NCI-H2171 treated with DMSO at 0.1 percent for 48 hours (cell line): Measurements from ENCODE around the gene DENND10.
"Not testable (repeated sequence)": the region's sequence is repeated elsewhere in the genome, so short reads cannot be mapped to it uniquely, and the experiment has no call there.

ENCODE experiments used
- DNase-seq: peaks from one replicate; lab custom pipeline; 2025; lab: John Stamatoyannopoulos, UW

Gene DENND10

GRCh38 chr10:119132521-119133345 lies 28.8 kb downstream of the DENND10 start:
- no peak for DNase-seq

- no peak for DNase-seq
These were observed 30.0 kb downstream of the DENND10 start for GRCh38 chr10:119133949-119134348.

DNA sequence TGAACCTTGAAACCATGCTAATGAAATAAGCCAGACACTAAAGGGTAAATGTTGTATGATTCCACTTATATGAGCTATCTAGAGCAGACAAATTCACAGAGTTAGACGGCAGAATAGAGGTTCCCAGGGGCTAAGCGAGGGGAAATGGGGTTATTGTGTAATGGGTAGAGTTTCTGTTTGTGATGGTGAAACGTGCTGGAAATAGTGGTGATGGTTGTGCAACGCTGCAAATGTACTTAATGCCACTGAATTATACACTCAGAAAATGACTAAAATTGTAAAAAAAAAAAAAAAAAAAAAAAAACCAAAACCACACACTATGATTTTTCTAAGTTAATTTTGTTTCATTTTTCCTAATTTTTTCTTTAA lies 31.6 kb downstream of the DENND10 start:
- DNase-seq = no peak

DNA sequence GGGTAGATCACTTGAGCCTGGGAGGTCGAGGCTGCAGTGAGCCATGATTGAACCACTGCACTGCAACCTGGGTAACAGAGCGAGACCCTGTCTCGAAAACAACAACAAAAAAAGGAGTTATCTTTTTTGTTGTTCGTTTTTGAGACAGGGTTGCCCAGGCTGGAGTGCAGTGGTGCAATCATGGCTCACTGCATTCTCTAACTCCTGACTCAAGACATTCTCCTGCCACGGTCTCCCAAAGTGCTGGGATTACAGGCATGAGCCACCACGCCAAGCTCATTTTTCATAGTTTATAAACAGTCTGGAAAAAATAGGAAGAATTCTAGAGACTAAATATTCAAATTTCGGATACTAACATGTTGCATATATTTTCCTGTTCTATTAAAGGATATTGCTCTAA lies 32.2 kb downstream of the DENND10 start:
- no peak for DNase-seq

DNA sequence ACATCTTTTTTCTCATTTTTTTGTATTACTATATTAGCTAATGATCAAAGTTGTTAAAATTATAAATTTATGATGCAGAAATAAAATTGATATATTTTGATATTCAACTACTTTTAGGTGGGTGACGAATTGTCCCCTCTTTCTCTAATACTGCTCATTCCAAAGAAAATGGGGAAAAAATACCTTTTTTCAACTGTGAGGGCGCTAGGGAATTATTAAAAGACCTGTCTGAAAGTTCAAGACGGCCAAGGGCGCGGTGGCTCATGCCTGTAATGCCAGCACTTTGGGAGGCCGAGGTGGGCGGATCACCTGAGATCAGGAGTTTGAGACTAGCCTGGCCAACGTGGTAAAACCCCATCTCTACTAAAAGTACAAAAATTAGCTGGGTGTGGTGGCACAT lies 34.0 kb downstream of the DENND10 start:
- DNase-seq = not testable (repeated sequence)

GRCh38 chr10:119138346-119139306 lies 34.7 kb downstream of the DENND10 start:
- no peak for DNase-seq

DNA sequence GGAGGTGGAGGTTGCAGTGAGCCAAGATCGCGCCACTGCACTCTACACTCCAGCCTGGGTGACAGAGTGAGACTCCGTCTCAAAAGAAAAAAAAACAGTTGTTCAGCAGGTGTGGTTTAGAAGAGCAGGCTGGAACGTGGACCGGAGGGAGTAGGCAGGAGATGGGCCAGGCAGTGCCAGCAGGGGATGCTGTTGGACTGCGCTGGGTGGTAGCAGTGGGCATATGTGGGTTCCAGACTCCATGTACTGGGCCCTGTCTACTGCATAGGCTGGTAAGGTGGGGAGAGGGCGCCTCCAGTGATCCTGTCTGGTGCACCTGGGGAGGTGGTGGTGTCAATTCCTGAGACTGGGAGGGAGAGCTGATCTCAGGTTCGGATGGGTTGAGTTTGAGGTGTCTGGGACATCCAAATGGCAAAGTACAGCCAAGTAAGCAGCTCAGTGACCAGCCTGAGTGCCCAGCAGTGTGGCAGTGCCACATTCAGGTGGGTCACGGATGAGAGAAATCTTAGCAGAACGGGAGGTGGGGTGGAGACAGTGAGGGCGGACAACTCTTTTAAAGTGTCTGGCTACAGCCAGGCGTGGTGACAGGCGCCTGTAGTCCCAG lies 35.7 kb downstream of the DENND10 start:
- DNase-seq = peak; percentile 1

- DNase-seq = no peak
These were observed 36.8 kb downstream of the DENND10 start for GRCh38 chr10:119140603-119141245.

DNA sequence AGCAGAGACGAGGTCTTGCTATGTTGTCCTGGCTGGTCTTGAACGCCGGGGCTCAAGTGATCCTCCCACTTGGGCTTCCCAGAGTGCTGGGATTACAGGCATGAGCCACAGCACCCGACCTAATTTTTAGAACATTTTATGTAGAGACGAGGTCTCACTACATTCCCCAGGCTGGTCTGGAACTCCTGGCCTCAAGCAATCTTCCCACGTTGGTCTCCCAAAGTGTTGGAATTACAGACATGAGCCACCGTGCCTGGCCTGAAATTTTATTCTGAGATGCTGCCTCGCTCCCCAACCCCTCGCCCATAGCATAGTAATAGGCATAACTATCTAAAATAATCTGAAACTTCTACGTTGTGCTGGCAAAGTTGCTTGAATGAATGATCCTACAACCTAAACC lies 39.7 kb downstream of the DENND10 start:
- DNase-seq = no peak

GRCh38 chr10:119149157-119149556 lies 45.2 kb downstream of the DENND10 start:
- no peak for DNase-seq

DNA sequence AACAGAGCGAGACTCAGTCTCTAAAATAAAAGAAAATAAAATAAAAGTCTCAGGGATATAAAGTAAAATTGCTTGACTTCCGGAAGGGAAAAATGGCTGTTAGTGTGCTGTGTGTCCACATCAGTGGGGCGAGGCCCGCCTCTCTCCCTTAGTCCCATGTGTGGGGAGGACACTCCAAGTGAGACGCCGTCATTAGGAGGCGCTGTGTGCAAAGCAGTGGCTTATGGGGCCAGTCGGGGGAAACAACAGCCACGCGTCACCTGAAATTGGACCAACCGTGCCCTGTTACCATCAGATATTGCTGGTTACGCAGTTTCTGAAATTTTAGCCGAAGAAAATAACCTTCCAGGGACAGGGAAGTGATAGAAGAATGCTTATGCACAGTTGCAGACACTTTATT lies 45.8 kb downstream of the DENND10 start:
- DNase-seq = no peak

- not testable (repeated sequence) for DNase-seq
These were observed 47.7 kb downstream of the DENND10 start for GRCh38 chr10:119151601-119152000.

- DNase-seq = no peak
These were observed 49.1 kb downstream of the DENND10 start for GRCh38 chr10:119153041-119153440.

GRCh38 chr10:119153661-119154060 lies 49.7 kb downstream of the DENND10 start:
- no peak for DNase-seq

DNA sequence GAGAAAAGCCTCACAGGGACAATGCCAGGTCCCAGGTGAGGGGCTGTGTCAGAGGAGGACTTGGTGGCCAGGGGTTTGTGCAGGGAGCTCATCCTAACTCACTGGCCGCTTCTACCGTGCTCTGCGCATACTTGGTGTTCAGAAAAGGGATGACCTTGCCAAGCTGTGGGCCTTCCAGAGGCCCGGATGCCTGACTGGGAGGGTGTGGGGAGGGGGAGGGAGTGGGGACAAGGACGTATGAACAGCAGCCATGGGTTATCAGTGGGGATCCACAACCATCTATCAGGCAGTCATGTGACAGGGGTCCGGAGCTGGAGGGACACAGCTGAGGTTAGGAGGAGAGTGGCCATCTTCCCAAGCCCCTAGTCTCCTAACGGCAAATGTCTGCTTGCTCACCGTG lies 55.4 kb downstream of the DENND10 start:
- no peak for DNase-seq

GRCh38 chr10:119161680-119162451 lies 58.0 kb downstream of the DENND10 start:
- no peak for DNase-seq

DNA sequence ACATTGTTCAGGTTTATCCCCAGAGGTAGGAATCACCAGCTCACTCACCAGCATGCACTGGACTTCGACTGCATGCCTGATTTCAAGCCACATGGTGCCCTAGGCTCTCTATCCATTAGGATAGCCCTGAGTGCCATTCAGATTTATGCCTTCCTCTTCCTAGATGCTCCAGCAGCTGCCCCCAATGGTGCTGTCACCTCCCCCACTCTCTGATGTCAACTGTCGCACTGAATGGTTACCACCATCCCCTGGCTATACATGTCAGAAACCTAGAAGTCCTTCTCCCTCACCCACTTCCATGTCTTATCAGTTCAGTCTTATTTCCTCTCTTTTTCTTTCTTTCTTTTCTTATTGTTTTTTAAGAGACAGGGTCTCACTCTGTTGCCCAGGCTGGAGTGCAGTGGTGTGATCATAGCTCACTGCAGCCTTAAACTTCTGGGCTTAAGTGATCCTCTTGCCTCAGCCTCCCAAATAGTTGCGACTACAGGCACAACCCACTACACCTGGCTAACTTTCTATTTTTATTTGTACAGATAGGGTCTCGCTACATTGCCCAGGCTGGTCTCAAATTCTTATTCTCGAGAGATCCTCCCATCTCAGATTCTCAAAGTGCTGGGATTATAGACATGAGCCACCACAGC lies 58.7 kb downstream of the DENND10 start:
- no peak for DNase-seq

- peak; percentile 56 for DNase-seq
These were observed 61.5 kb downstream of the DENND10 start, which contains the start of gene SFXN4 for GRCh38 chr10:119165171-119166117. TSS of gene SFXN4 (minus strand) at chr10:119165714. CDS start at chr10:119165647, 67 bp downstream.

DNA sequence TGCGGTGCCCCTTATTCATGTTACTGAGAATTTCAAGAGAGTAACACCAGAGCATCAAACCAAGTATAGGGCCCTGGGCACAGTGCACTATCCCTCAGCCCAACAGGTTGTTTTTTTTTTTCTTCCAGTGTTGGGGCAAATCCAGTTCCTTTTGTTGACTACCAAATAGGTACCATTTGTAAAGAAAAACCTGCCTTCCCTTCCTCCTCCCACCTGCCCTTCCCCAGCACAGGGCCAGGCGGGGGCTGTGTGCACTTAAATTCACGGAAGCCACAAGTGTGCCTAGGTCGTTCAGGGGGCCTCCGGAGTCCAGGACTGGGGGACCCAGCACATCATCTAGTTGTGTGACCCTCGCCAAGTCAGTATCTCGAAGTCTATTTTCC lies 62.2 kb downstream of the DENND10 start:
- DNase-seq = no peak

- DNase-seq = no peak
These were observed 62.7 kb downstream of the DENND10 start for GRCh38 chr10:119166564-119166963.
